Suprapubic skin (tissue), 4 donors: Measurements from ENCODE around the gene RBM46. TPM values are rescaled to one million over a fixed set of nuclear protein-coding genes. Genes with fewer than 3 reads are reported as not detected.

Experiments used
- DNase-seq, 2 donors: peaks; one replicate each; pipeline ENCODE4 v3.0.0-alpha.2; 2019; ENCODE audit warnings: low spot score in 2 of 2
- H3K27ac ChIP-seq: fragments of 200-600 bp; sonication (generic); one replicate; pipeline ENCODE4 v1.5.1; 2019
- H3K27me3 ChIP-seq: fragments of 200-600 bp; sonication (generic); one replicate; pipeline ENCODE4 v1.5.1; 2019
- H3K36me3 ChIP-seq: fragments of 200-600 bp; sonication (generic); one replicate; pipeline ENCODE4 v1.5.1; 2019
- H3K4me1 ChIP-seq: fragments of 200-600 bp; sonication (generic); one replicate; pipeline ENCODE4 v1.5.1; 2019
- H3K4me3 ChIP-seq: fragments of 200-600 bp; sonication (generic); one replicate; pipeline ENCODE4 v1.5.1; 2019; ENCODE audit warnings: mild to moderate bottlenecking
- H3K9me3 ChIP-seq: fragments of 200-600 bp; sonication (generic); one replicate; pipeline ENCODE4 v1.5.1; 2019
- EP300 ChIP-seq: sonication (generic); formaldehyde crosslinking; IDR thresholded peaks from one replicate; pipeline ENCODE4 v1.6.1; 2017; ENCODE audit warnings: antibody characterized with exemption
- POLR2A ChIP-seq, 2 donors: fragments of 450-650 bp; IDR thresholded peaks; one replicate each; pipeline ENCODE4 v1.6.1; 2017; ENCODE audit warnings: antibody characterized with exemption in 2 of 2, mild to moderate bottlenecking in 2 of 2, moderate library complexity in 2 of 2
- POLR2AphosphoS5 ChIP-seq, 3 donors: sonication (generic); formaldehyde crosslinking; IDR thresholded peaks; one replicate each; pipeline ENCODE4 v1.6.1; 2017; ENCODE audit warnings: antibody characterized with exemption in 3 of 3
- WGBS: methylation state at CpG from one replicate; pipeline ENCODE4 v1.1.5; 2018; 5-methylcytosine and 5-hydroxymethylcytosine counted together
- total RNA-seq, 4 donors: library from RNA; depleted of rRNA; stranded (reverse); fragments of >200 nt; gene quantifications; one replicate each; pipeline ENCODE4 v1.1.0, GENCODE V29; 2016
- TF ChIP-seq, protein P1 (sequence below), 2 donors: fragments of 200-600 bp in 1 of 2; fragments of 450-650 bp in 1 of 2; sonication (generic) in 1 of 2; IDR thresholded peaks; one replicate each; pipeline ENCODE4 v1.5.1; 2016 to 2019; ENCODE audit warnings: antibody characterized with exemption in 2 of 2, mild to moderate bottlenecking in 1 of 2, moderate library complexity in 1 of 2

Gene RBM46
- total RNA-seq, 4 donors from 2014 or later: not detected

GRCh38 chr4:154781983-154782293 is 866 bp downstream of the RBM46 start:
- Histone ChIP-seq H3K4me1 (no peaks in the 10 kb centered on the region), H3K27ac (no peak overlapping the region), H3K4me3 (no peak overlapping the region), H3K27me3 (peaks cover 12% of the 10 kb centered on the region), H3K36me3 (no peaks in the 10 kb centered on the region), H3K9me3 (no peaks in the 10 kb centered on the region)
- no peak for DNase-seq
- 75% methylated on average over 18 of the region's 18 CpGs for WGBS
- TF ChIP-seq POLR2AphosphoS5 (IDR thresholded peaks at IDR 0.05) (no peak), EP300 (no peak), POLR2A (IDR thresholded peaks at IDR 0.05) (no peak)
- TF ChIP-seq, protein P1, sequence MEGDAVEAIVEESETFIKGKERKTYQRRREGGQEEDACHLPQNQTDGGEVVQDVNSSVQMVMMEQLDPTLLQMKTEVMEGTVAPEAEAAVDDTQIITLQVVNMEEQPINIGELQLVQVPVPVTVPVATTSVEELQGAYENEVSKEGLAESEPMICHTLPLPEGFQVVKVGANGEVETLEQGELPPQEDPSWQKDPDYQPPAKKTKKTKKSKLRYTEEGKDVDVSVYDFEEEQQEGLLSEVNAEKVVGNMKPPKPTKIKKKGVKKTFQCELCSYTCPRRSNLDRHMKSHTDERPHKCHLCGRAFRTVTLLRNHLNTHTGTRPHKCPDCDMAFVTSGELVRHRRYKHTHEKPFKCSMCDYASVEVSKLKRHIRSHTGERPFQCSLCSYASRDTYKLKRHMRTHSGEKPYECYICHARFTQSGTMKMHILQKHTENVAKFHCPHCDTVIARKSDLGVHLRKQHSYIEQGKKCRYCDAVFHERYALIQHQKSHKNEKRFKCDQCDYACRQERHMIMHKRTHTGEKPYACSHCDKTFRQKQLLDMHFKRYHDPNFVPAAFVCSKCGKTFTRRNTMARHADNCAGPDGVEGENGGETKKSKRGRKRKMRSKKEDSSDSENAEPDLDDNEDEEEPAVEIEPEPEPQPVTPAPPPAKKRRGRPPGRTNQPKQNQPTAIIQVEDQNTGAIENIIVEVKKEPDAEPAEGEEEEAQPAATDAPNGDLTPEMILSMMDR (IDR thresholded peaks at IDR 0.05): no peak

DNA sequence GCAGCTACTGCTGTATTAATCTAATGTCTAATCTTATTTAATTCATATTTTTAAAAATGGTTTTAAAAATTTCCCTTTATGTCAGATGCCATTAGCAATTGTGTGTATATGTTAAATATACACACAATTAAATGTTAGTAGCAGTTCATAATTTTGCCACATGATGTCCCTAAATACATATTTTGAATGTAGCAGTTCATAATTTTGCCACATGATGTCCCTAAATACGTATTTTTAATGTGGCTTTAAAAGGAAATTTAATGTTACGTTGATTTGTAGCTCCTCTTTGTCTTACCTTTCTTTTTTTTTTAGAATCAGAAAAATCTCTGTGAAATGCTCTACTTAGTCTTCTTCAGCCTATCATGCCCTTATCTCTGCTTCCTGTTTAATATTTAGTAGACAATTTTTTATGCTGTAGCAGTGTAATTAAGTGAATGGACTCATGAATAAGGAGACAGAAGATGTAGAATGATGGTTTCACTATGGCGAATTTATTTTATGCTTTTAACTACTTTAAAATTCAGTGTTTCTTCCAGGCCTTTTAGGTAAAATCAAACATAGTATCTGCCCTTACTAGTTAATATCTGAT is 26.1 kb downstream of the RBM46 start:
- 22% methylated on average over 3 of the region's 3 CpGs for WGBS
- H3K27me3 ChIP-seq: no peaks in the 10 kb centered on the region
- H3K4me3 ChIP-seq: no peak overlapping the region
- H3K9me3 ChIP-seq: no peaks in the 10 kb centered on the region
- DNase-seq: no peak
- H3K36me3 ChIP-seq: no peaks in the 10 kb centered on the region
- TF ChIP-seq, protein P1 (IDR thresholded peaks at IDR 0.05): peak in 1 of 2 donors; percentile 35
- TF ChIP-seq POLR2A (IDR thresholded peaks at IDR 0.05): no peak
- no peaks in the 10 kb centered on the region for H3K4me1 ChIP-seq
- no peak overlapping the region for H3K27ac ChIP-seq

GRCh38 chr4:154818230-154818629 is 37.2 kb downstream of the RBM46 start:
- TF ChIP-seq POLR2A (IDR thresholded peaks at IDR 0.05) (no peak), EP300 (no peak), POLR2AphosphoS5 (IDR thresholded peaks at IDR 0.05) (no peak)
- TF ChIP-seq, protein P1 (IDR thresholded peaks at IDR 0.05): no peak
- DNase-seq: no peak
- Histone ChIP-seq H3K9me3 (no peaks in the 10 kb centered on the region), H3K27me3 (no peaks in the 10 kb centered on the region), H3K27ac (no peak overlapping the region), H3K36me3 (no peaks in the 10 kb centered on the region), H3K4me1 (no peaks in the 10 kb centered on the region), H3K4me3 (no peak overlapping the region)

GRCh38 chr4:154822775-154823174 is 41.7 kb downstream of the RBM46 start:
- no peaks in the 10 kb centered on the region for H3K27me3 ChIP-seq
- no peaks in the 10 kb centered on the region for H3K4me1 ChIP-seq
- DNase-seq: no peak
- TF ChIP-seq POLR2AphosphoS5 (IDR thresholded peaks at IDR 0.05) (no peak), EP300 (no peak), POLR2A (IDR thresholded peaks at IDR 0.05) (no peak)
- TF ChIP-seq, protein P1 (IDR thresholded peaks at IDR 0.05): no peak
- no peaks in the 10 kb centered on the region for H3K9me3 ChIP-seq
- H3K4me3 ChIP-seq: no peak overlapping the region
- H3K27ac ChIP-seq: no peak overlapping the region
- no peaks in the 10 kb centered on the region for H3K36me3 ChIP-seq

- DNase-seq: no peak
- Histone ChIP-seq H3K4me3 (no peak overlapping the region), H3K9me3 (peaks cover 3% of the 10 kb centered on the region), H3K27me3 (no peaks in the 10 kb centered on the region), H3K4me1 (no peaks in the 10 kb centered on the region), H3K27ac (no peak overlapping the region), H3K36me3 (no peaks in the 10 kb centered on the region)
- no peak for TF ChIP-seq POLR2A (IDR thresholded peaks at IDR 0.05)
- no peak for TF ChIP-seq POLR2AphosphoS5 (IDR thresholded peaks at IDR 0.05)
- TF ChIP-seq EP300: no peak
- TF ChIP-seq, protein P1 (IDR thresholded peaks at IDR 0.05): no peak
- WGBS: 55% methylated on average over 3 of the region's 3 CpGs
Measured at GRCh38 chr4:154836030-154836429, 55.0 kb downstream of the RBM46 start.
